ENCODE data around the gene BBS12.
"Not testable (repeated sequence)": the region's sequence is repeated elsewhere in the genome, so short reads cannot be mapped to it uniquely, and the experiment has no call there.

BBS12 gene

GRCh38 chr4:122765692-122766352 lies 33.3 kb downstream of the BBS12 start:
- no peak for DNase-seq (ENCODE audit: low read depth)

DNA sequence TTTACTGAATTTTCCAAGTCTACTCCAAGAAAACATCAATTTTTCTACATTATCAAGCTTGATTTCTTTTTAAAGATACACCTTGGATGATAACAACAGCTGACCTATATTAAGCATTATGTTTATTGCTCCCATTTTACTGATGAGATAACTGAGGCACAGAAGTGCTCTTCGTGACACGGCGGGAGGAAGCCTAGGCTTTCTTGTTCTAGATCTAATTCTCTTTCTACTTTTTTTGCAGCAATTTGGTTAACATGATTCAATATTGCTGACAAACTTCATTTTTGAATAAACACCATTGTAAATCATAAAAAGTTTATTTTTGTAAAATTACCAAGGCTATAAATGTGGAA lies 33.8 kb downstream of the BBS12 start:
- no peak for DNase-seq (ENCODE audit: low read depth)

DNA sequence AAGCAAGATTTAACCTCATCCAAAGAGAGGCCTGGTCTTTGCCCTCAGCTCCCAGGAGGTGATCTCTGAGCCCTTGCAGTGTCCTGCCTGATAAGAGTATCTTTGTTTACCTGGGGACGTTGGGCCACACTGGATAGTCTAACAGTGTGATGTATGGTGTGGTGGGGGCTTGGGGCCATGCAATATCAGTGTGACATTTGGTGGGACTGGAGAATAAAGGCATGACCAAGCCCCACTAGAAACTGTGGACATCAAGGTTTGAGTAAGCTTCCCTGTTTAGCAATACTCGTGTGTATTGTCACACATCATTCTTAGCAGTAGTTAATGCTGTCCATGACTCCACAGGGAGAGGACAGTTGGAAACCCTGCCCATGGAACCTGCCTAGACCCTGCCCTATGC lies 34.4 kb downstream of the BBS12 start:
- no peak for DNase-seq (ENCODE audit: low read depth)

GRCh38 chr4:122771724-122772123 lies 39.2 kb downstream of the BBS12 start:
- DNase-seq (ENCODE audit: low read depth) = no peak

GRCh38 chr4:122772311-122772710 lies 39.8 kb downstream of the BBS12 start:
- no peak for DNase-seq (ENCODE audit: low read depth)

DNA sequence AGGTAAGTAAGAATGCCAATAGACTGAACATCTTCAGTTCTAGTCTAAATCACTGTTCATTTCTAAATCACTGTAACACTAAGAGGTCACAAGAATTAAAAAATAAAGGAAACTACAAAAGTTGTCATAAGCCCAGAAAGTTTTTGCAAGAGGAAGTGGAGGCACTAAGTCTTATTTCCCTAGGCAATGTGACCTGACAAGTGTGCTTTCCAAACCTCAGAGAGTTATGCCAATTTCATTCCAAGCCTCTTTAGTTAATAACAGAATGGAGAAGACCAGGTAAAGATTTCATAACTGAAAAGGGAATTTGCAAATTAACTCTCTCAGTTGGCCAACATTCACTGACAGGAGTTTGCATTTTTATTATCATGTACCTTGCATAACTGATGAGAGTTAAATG lies 40.5 kb downstream of the BBS12 start:
- no peak for DNase-seq (ENCODE audit: low read depth)

DNA sequence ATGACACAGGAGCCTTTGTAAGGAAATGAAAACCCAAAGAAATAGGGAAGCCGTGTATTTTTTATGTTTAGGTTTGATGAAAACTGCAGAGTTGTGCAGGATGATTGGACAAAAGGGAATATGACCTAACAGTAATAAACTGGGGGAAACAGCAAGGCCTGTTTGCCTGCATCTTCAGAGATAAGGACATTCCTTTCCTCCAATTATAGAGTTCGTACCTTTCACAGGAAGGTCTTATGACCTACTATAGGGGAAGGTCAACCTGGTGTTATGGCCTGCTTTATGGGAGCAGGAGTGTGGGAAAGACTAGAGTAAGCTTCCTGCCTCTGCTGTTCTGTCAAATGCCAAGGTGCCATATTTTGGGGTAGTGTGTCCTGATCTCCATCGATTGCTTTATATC lies 42.5 kb downstream of the BBS12 start:
- DNase-seq (ENCODE audit: low read depth) = no peak

GRCh38 chr4:122775987-122776836 lies 43.7 kb downstream of the BBS12 start:
- DNase-seq (ENCODE audit: low read depth) = no peak

- DNase-seq (ENCODE audit: low read depth) = no peak
Observed at GRCh38 chr4:122776916-122777315, 44.4 kb downstream of the BBS12 start.

- DNase-seq (ENCODE audit: low read depth) = no peak
Observed at GRCh38 chr4:122777846-122778673, 45.6 kb downstream of the BBS12 start.

- no peak for DNase-seq (ENCODE audit: low read depth)
Observed at GRCh38 chr4:122781486-122781885, 49.0 kb downstream of the BBS12 start.

- no peak for DNase-seq (ENCODE audit: low read depth)
Observed at GRCh38 chr4:122783301-122784215, 51.1 kb downstream of the BBS12 start.

GRCh38 chr4:122784261-122784660 lies 51.8 kb downstream of the BBS12 start:
- no peak for DNase-seq (ENCODE audit: low read depth)

GRCh38 chr4:122785099-122785498 lies 52.6 kb downstream of the BBS12 start:
- DNase-seq (ENCODE audit: low read depth) = no peak

GRCh38 chr4:122786296-122786695 lies 53.8 kb downstream of the BBS12 start:
- DNase-seq (ENCODE audit: low read depth) = not testable (repeated sequence)

- not testable (repeated sequence) for DNase-seq (ENCODE audit: low read depth)
Observed at GRCh38 chr4:122786920-122787319, 54.4 kb downstream of the BBS12 start.

DNA sequence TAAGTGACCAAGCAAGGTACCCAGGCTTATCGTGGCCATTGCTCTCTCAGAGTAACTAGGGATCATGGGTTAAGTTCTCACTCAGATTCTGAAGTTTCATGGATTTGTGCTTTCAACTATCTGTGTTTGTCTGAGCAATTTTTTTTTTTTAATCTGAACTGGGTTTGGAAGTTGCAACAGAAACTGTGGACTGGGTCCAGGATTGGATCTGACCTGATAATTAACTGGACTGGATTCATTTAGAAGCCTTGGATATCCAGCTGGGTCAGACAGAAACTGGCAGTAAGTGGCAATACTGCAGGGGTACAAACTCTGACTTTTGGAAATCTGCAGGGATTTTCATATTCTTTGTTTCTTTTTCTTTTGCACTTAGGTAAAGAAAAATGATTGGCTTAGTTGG lies 55.4 kb downstream of the BBS12 start:
- DNase-seq (ENCODE audit: low read depth) = no peak

GRCh38 chr4:122788935-122789334 lies 56.4 kb downstream of the BBS12 start:
- no peak for DNase-seq (ENCODE audit: low read depth)

GRCh38 chr4:122793811-122794210 lies 61.3 kb downstream of the BBS12 start:
- no peak for DNase-seq (ENCODE audit: low read depth)

Measured in activated T-cell treated with anti-CD3 and anti-CD28 coated beads for 1 hour (primary cell).